ENCODE results near the gene TULP1.

Gene TULP1

DNA sequence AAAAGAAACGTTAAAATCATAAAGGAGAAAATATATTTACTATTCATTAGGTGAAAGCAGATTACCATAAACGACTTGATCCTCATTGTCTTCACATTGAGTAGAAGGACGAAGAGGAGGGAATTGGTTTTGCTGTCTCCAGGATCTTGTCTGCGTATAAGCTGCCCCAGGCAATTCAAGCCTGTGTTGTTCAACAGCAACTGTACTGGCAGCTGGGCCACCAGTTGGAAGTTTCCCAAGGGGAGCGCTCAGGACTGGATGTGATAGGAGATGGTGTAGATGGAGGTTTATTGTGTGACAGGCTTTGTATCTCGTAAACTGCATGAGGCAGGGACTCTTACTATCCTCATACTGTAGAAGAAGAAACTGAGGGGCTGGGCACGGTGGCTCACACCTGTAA lies 64.5 kb downstream of the TULP1 start:
- no peak for DNase-seq (ENCODE audit: low read depth, low spot score)
- TF ChIP-seq ZNF274 (IDR thresholded peaks at IDR 0.05; ENCODE audit: low read depth, low read length), result no peak
- TF ChIP-seq SUZ12 (IDR thresholded peaks at IDR 0.05; ENCODE audit: extremely low read depth, insufficient read depth, insufficient read length), result no peak
- no peak for TF ChIP-seq YY1 (IDR thresholded peaks at IDR 0.05; ENCODE audit: insufficient read depth, insufficient read length)
- no peaks in the 10 kb centered on the region for H3K27me3 ChIP-seq (ENCODE audit: insufficient read depth, insufficient read length)
- H3K4me3 ChIP-seq (ENCODE audit: insufficient read length, low read depth), result no peak overlapping the region
- H3K36me3 ChIP-seq (ENCODE audit: insufficient read depth, insufficient read length, low read length), result no peaks in the 10 kb centered on the region
- no peak overlapping the region for H3K9ac ChIP-seq (ENCODE audit: insufficient read length, low read depth)
- H3K9me3 ChIP-seq (ENCODE audit: insufficient read depth, low read length), result no peaks in the 10 kb centered on the region
- H3K4me1 ChIP-seq (ENCODE audit: insufficient read depth, insufficient read length), result no peaks in the 10 kb centered on the region
